Activated effector memory CD4-positive, alpha-beta T cell treated with Interleukin-2 at 50 U/mL for 16 hours (primary cell): Measurements from ENCODE around the gene NIPAL3.
"Not testable (repeated sequence)": the region's sequence is repeated elsewhere in the genome, so short reads cannot be mapped to it uniquely, and the experiment has no call there.

Experiments
- DNase-seq: peaks from one replicate; pipeline ENCODE4 v3.0.0-alpha.2; 2020

NIPAL3 gene

DNA sequence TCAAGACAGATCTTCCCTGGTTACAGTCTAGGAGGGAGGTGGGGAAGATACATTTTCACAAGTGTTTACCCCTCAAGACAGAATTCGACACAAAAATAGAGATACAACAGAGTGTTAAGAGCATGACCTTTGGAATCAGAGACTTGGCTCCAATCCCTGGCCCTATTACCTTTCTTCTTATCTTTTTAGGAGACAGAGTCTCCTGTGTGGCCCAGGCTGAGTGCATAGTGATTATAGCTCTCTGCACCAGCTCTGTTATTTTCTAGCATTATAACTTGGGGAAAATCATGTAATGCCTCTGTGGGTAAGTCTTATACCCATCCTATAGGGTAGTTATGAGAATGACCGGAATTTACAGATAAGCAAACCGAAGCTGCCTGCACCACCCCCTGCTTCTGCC is 9.8 kb downstream of the NIPAL3 start:
- no peak for DNase-seq

DNA sequence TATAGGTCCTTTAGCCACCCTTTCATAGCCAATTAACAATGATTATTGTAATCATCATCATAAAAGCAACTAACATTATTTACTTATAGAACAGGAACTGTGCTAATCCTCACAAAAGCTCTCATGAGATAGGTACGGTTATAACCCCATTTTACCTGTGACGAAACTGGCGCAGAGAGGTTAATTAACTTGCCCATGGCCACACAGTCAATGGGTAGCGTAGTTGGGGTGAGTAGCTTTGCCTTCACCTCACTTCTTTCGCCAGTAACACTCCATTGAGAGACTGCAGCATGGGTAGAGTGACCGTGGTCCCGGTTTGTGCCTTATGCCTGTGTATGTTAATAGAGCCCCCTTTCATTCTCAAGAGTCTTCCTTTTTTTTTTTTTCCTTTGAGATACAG is 10.3 kb downstream of the NIPAL3 start:
- no peak for DNase-seq

DNA sequence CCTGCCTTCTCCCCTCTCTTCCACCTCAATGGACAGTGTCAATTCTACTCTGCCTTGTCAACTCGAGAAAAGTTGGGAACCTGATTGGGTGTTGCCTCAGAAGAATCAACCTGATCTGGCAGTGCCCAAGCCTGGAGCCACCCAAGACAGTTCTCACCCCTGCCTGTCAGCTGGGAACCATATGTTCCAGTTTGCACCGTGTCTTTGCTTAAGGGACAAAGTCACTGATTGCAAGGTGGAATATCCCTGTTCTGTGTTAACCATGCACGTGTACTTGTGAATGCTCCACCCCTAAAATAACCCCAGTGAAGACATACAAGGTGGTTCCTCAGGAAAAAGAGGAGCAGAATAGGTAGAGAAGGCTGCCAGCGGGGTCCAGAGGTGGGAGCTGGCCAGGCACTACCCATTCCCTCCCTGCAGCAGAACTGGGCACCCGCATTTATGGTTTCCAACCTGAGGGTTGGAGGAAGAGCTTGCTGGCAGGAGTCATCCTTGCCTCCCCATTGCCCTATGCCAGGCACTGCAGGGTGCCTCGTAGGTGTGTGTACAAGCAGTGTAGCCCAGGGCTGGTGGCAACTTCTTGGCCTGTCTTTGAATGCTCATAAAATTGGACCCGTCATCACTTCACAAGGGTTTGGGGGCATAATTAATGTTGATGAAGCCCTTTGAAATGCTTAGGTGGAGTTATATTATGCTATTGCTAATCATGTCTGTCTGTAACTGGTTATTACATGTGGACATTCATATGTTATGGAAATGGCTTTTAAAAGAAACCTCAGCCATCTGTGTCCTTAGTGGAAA is 11.3 kb downstream of the NIPAL3 start:
- DNase-seq: no peak

DNA sequence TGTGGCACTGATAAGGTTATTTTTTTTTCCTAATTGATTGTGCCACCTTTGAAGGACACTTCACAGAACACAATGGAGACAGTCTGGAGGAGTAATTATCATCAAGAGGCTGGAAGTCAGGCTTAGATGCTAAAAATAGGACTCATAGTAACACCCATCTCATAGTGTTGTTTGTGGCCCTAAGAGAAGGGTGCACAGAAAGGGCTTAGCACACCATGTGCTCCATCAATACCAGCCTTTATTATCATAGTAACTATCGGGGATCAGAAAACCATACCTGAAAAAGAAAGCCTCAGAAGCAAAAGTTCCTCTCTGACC is 11.9 kb downstream of the NIPAL3 start:
- no peak for DNase-seq

DNA sequence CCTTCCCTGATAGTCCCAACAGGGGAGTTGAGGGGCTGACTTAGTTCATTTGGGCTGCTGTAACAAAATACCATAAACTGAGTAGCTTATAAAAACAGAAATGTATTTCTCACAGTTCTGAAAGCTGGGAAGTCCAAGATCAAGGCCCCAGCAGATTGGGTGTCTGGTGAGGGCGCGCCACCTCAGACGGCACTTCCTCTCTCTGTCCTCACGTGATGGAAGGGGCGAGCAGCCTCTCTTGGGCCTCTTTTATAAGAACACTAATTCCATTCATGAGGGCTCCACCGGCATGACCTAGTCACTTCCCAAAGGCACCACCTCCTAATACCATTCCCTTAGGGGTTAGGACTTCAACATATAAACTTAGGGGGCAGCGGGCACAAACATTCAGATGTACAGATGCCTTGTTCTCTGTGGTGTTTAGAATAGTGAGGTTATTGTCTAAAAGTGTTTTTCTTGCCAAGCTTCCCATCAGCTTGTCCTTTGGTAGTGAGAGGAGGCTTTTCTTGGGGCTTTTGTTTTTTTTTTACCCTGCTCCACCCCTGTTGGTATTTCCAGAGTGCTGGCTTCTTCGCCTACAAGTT is 20.3 kb downstream of the NIPAL3 start:
- DNase-seq: no peak

DNA sequence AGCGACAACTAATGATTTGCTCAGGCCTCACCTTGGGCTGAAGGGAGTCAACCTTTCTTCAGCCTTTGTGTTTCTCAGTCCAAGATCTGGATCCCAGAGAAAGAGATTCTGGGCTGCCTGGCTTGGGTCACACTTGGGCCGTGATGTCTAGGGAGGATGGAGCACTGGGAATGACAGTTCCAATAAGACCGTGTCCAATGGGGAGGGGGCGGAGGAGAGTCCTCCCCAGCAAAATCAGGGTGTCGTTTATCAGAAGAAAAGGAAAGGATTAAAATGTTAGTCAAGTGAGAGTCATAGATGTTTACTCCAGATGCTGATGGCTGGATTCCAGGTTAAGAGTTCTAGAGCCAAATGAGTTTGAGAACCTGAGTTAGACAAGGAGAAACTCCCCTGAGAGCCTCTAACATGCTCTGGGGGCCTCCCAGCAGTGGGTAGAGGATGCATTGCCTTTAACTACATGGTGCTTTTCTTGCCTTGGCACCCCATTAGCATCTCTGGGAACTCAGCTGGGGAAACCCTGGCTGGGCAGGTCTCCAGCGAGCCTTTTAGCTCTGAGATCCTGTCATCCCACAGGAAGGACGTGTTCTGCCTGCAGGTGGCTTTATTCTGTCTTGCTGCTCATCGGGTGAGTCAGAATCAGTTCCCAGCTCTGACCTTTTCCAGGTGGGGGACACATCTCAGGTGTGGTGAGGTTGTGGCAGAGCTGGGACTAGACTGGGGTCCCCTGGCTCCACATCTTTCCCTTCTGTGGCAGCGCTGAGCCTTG is 22.2 kb downstream of the NIPAL3 start:
- DNase-seq: no peak

DNA sequence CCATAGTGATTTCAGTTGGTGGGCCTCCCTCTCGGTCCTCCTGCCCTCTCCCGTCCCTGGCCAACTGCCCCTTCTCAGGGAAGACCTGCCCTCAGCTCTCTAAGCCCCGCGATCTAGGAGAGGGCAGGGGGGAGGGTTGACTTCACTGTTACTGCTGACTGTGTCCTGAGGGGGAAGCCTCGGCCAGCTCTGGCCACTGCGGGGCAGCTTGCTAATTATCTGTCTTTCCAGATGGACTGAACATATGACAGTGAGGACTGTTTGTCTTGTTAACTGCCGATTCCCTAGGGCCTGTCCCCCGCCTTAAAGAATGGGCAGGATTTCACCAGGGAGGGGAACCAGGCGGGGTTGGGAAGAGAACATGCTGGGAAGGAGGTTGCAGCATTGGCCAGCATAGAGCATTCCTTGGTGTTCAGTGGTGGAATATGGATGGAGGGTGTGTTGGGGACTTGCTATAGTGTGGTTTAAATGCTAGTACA is 22.9 kb downstream of the NIPAL3 start:
- no peak for DNase-seq

DNA sequence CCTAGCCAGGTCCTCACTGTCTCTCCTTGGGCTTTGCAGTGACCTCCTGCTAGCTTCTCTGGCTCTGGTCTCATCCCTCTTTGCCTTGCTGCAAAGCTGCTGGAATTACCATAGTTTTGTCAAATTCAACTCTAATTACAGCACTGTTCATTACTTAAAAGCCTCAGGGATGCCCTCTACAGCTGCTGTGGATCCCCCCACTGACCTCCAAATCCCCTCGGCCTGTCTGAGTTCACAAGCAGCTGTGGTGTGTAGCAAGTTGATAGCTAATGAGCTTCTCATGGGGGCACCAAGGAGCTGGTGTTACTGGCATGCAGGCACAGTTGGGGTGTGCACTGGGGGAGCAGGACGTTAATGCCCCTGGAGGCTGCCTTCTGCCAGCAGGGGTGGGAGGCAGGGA is 24.8 kb downstream of the NIPAL3 start:
- DNase-seq: no peak

DNA sequence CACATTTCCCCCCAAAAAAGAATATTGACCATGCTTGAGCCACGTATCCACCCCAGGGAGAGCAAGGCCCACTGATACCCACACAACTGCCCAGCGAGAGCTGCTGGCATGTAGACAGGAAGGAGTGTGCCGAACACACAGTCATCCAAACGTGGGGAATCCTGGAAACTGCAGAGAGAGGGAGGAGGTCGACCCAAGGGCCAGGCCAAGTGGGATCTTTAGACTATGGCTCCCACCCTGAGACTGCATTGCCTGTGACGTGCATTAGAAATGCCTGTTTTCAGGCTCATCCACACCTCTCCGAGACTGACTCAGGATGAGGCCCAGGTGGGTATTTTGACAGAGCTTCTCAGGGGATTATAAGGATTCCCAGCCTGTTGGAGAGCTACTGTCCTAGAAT is 25.9 kb downstream of the NIPAL3 start:
- no peak for DNase-seq

DNA sequence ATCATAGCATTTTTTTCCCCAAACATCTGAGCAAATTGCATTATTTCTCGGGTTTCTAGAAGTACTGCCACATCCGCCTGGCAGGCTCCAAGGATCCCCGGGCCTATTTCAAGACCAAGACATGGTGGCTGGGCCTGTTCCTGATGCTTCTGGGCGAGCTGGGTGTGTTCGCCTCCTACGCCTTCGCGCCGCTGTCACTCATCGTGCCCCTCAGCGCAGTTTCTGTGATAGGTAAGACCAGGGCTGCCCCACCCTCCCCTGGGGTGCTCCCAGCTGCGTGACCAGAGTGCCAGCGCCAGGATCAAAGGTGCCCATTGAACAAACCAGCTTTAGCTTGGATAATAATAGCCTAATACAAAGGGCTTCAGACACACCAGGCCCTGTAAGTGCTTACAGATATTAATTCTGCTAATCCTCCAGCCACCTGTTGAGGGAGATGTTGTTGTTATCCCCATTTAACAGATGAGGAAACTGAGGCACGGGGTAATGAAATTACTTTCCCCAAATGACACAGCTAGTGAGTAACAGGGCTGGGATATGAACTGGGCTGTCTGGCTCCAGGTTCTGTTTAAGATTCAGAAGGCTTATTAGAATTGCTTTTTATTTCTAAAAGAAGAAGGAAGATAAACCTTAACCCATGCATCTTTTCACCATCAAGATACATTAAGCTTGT is 26.5 kb downstream of the NIPAL3 start:
- no peak for DNase-seq

DNA sequence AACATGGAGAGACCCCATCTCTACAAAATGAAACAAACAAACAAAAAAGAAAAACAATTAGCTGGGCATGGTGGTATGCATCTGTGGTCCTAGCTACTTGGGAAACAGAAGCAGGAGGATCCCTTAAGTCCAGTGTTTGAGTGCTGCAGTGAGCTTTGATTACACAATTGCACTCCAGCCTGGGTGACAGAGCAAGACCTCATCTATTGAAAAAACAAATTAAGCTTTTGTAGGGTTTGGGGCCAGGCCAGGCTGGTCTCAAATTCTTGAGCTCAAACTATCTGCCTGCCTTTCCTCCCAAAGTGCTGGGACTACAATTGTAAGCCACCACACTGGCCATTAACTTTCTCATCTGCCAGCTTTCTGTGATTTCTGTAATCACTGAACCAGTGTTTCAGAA is 27.2 kb downstream of the NIPAL3 start:
- DNase-seq: no peak

DNA sequence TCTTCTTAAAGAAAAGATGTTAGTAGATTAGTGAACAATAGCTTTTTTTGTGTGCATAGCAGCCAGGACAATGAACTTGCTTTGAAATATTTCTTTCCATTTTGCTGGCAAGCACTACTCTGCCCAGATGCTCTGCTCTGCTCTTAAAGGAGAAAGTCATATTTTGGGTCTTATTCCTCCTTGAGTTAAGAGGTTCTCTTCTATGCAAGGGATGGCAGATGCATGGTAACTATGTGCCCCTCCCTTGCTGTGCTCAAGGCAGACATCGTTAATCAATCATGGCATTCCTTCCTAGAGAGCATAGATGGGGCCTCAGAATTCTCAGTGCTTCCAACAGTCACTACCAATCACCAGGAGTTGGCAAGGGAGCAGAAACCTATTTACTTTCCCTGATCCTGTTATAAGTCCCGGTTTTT is 27.6 kb downstream of the NIPAL3 start:
- DNase-seq: no peak

DNA sequence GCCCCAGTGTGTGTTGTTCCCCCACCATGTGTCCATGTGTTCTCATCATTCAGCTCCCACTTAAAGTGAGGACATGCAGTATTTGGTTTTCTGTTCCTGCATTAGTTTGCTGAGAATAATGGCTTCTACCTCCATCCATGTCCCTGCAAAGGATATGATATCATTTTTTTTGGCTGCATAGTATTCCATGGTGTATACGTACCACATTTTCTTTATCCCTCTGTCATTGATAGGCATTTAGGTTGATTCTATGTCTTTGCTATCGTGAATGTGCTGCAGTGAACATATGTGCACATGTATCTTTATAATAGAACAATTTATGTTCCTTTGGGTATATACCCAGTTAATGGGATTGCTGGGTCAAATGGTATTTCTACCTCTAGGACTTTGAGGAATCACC is 30.8 kb downstream of the NIPAL3 start:
- not testable (repeated sequence) for DNase-seq

DNA sequence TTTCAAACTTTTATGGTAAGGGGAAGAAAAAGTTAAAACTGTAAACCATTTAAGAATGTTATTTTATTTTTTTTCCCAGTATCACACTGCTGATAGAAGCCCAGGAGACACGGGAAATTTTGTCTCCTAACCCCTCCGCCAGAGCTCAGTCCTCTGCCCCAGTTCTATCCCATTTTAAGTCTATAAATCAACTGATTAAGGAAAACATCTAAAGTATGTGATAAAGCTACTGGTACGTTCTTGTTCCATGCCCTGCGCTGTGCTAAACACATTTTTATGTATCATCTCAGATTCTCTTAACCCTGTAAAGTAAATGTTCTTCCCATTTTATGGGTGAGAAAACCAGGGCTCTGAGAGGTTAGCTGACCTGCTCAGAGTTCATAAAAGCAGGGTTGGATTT is 34.7 kb downstream of the NIPAL3 start:
- DNase-seq: no peak

DNA sequence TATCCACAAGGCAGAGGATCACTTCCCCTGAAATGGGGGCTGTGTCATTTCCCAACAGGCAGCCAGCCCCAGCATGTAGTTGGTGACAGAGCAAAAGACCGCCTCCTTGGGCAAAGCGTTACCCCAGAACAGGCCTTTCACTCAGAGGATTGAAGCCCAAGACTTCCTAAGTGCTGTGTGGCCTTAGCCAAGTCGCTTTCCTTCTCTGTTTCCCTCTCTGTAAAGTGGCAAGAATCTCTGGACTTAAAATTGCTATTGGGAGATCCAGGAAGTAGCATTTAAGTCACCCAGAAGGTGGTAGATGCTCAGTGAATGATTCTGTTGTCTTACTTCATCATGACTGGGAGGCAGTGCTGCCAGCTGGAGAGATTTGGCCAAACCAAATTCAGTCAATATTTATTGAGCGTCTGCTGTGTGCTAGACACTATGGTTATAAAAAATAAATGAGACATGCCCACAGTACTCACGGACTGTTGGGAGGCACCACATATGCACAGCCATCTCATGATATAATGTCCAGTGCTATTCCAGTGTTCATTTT is 35.3 kb downstream of the NIPAL3 start:
- DNase-seq: no peak

DNA sequence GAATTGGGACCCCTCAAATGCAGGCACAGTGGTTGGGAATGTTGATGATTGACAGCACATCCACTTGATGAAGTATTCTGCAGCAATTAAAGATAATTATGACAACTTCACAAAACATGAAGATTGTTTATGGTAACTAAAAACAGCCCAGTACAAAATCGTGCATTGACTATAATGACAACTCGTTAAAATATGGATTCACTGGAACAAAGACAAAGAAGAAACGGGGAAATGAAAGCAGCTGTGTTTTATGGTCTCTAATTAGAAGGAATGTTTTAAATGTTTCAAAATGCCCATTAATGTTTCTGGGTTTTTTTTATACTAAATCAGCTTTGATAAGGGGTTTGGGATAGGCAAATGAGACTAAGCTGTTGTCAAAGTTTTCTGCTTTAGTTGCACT is 36.1 kb downstream of the NIPAL3 start:
- DNase-seq: no peak

DNA sequence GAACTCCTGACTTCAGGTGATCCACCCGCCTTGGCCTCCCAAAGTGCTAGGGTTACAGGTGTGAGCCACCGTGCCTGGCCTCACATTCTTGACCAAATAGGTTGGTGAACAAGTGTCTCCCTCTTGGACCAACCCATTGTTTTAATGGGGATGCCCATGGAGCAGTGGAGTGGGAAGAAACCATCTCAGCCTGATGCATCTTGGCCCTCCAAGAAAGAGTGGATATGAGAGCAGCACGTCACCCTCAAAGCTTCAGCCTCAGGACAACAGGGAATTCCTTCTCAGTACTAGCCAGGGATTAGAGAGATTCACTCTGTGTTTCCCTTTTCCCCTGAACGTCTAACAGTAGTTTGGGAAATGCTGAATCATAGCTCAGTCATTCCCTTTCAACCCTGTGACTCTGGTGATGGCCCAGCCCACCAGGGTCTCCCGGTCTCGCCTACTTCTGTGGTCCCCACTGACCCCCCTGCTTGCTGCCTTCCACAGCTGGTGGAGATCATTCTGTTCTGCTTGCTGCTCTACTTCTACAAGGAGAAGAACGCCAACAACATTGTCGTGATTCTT is 37.4 kb downstream of the NIPAL3 start:
- no peak for DNase-seq

DNA sequence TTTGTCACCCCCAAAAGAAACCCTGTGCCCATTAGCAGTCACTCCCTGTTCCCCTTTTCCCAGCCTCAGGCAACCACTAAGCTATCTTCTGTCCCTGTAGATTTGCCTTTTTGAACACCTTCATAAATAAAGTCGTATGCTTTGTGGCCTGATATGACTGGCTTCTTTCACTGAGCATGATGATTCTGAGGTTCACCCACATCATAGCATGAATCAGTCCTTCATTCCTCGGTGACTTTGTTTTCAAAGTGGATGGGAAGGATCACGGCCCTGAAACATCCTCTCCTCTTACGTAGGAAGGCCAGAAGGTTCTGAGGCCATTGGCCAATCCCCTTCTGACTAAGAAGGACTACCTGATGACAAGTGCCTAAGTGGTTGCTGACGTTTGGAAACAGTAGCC is 39.1 kb downstream of the NIPAL3 start:
- no peak for DNase-seq

DNA sequence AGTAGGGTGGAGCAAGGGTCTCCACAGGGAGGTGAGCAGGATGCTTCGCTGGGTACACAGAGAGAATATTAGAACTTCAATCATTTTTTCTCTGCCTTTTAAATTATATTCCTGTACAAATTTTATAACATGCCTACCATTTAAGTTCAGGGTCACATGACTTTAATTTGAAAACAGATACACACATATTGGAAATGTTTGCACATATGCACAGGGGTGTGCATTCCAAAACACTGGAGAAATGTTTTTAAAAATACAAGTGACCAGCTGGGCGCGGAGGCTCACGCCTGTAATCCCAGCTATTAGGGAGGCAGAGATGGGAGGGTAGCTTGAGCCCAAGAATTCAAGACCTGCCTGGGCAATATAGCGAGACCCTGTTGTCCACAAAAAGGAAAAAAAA is 39.7 kb downstream of the NIPAL3 start:
- no peak for DNase-seq

DNA sequence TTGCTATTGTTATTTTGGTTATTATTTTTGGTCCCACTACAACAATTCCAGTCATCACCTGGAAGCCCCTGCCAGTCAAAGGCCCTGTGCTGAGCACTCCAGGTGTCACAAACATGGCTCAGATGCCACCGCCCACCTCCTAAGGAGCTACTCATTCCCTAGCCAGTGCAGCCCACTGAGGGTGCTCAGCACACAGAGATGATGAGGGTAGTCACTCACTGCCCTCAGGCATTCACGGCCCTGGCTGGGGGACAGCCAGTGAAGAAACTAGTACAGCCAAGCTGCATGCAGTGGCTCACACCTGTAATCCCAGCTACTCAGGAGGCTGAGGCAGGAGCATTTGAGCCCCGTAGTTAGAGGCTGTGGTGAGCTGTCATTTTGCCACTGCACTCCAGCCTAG is 42.3 kb downstream of the NIPAL3 start:
- no peak for DNase-seq

DNA sequence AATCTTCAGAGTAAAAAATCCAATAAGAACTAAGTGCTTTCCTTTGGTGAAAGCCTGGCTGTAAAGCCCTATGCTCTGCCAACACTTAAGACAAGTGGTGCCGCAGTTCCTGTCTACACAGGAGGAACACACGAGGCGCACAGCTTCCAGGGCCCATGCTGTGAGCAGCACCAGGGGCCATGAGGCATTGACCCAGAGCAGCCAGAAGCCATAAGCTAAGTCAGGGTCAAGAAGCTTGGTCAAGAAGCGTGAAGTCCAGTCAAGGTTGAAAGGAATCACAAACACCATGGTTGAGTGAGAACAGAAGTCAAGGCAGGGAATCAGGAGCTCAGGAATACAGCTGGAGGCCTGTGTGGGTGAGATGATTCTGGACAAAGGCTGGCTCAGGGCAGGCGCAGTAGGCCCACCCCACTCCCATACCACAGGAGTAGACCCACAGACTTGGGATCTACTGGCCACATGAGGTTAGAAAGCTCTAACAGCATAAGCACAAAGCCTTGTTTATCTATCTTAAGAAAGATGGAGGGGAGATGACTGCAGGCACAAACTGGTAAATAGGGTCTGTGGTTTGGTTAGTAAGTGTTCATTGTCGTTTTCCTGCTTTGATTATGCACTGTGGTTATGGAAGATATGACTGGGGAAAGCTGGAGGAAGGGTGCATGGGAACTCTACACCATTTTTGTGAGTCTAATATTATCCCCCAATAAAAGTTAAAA is 44.1 kb downstream of the NIPAL3 start:
- DNase-seq: no peak

DNA sequence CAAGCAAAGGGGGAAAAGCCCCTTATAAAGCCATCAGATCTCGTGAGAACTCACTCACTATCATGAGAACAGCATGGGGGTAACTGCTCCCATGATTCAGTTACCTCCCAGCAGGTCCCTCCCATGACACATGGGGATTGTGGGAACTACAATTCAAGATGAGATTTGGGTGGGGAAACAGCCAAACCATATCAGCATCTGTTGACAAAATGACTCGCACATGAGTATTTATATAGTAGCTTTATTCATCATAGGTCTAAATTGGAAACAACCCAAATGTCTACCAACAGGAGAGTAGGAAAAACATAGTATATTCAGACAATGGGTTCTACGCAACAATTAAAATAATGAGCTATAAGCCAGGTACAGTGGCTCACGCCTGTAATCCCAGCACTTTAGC is 46.5 kb downstream of the NIPAL3 start:
- not testable (repeated sequence) for DNase-seq
